HG03066 (cell line): ENCODE results near the gene LEF1.
A peak's percentile ranks its signal among the peaks of the same experiment; 100 is the strongest.

Source experiments
- ATAC-seq: cut with Tn5 transposase; IDR thresholded peaks from one replicate; pipeline ENCODE4 v1.9.1; 2021; ENCODE audit warnings: low read depth; ENCODE audit not compliant: unreplicated experiment

Gene LEF1

DNA sequence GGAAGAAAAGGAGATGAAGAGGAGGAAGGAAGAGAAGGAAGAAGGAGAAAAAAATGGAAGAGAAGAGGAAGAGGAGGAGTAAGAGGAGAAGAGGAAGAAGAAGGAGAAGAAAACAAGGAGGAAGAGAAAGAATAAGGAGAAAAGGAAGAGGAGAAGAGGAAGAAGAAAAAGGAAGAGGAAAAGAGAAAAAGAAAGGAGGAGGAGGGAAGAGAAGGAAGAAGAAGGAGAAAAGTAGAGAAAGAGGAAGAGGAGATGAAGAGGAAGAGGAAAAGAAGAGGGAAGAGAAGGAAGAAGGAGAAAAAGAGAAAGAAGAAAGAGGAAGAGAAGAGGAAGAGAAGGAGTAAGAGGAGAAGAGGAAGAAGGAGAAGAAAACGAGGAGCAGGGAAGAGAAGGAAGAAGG lies 11.8 kb upstream of the LEF1 start:
- no peak for ATAC-seq

DNA sequence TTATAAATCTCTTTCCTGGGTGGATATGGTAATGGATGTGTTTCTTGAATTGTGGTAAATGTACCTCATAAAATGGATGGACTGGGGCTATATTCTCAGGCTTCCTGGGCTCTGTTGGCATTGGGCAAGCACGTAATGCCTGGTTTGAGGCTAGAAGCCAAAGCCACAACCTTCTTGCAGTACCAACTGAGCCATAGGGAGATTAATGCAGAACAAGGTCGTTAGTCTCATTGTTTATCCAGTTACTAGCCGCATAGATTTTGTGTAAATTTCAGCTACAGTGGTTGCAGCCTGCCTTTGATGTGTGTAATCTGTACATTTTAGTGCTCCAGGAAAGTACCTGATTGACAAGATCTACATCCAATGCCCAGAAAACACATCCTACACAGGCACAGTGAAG lies 7.2 kb upstream of the LEF1 start:
- ATAC-seq: no peak

DNA sequence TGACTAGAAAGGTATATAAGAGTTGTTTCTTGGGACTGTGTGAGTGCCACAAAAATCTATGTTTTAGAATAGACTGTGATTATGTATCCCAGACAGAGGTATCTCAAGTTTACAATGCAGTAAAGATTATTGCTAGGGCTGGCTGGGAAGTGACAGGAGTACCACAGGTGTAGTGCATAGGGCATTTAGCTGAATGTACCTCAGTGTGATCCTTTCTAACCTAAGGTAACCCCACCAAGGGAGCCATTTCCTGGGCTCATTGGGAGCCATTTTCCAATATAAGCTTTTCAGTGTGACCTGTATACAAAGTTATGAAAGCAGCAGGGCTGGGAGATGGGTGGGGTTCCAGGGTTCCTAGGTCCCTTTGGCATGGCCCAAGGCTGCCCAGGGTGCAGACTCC lies 6.1 kb upstream of the LEF1 start:
- no peak for ATAC-seq

DNA sequence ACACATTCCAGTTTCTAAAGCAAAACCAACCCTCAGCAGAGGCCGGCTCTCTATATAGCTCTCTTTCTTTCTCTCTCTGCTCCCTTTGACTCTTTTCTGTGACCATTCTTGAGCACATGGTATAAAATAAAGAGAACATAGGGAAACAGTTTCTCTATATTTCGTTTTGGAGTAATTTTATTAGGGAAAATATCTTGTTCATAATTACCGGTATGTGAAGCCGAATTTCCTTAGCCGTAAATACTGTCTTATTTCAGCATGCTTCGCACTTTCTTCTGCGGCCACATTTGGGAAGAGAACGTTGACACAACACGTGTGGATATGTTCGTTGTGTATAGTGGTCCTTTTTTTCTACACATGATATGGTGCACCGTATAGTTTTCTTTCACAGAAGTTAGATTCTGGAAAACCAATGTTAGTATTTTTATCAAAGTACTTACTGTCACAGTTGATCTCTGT lies 4.9 kb upstream of the LEF1 start:
- no peak for ATAC-seq

DNA sequence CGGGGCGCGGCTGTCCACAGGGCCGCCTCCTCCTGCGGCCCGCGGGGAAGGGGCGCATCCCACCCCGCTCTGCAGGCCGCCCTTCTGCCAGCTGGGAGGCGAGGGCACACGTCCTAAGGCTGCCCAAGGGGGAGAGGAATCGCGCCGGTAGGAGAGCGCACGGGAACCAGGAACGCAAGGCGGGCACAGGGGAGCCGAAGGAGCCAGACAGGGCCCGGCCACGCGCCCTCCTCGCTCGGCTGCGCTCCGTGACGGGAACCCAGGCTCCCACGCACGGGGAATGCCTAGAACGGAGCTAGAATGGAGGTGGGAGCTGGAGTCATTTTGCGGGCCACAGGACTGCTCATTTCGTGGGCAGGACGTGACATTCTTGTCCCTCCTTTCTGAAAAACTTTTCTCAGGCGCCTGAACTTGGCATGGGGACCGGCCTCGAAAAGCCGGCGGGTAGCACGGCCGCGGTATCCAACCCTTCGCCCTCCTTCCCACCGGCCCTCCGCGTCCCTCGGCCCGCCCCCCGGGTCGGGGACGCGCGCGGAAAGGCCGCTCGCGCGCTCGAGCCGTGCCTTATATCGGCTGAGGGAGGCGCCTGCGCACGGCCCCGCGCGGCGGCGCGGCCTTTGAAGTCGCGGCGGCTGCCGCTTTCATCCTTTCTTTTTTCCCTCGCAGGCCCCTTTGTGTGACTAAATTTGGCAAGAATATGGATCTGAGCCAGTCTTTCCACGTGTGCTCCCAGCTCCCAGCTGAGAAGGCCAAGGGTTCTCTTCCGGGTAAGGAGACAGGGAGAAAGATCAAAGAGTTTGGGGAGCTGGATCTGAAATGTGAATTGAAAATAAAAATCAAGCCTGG lies 4.2 kb upstream of the LEF1 start:
- peak; percentile 48 for ATAC-seq

DNA sequence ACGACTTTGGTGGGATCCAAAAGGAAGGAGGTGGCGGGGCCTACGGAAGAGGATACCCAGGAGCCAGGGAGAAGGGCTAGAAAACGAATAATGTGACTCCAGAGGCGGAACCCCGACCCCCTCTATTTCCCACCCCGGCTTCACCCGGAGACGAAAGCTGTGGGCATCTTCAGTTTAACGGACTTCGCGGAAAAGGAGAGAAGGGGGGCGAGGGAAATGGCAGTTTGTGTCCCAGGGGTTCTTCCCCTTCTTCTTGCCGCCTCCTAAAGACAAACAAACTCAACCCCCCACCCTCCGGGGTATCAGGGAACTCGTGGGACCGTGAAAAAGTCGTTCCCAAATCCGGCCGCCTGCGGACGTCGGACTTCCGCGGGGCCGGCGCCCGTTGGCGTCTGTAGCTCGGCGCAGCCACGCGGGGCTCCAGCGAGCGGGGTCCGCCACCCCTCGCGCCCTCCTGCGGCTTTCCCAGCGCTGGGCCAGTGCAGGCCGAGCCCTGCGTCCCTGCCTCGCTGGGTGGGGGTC lies 3.6 kb upstream of the LEF1 start:
- ATAC-seq: peak; percentile 18

DNA sequence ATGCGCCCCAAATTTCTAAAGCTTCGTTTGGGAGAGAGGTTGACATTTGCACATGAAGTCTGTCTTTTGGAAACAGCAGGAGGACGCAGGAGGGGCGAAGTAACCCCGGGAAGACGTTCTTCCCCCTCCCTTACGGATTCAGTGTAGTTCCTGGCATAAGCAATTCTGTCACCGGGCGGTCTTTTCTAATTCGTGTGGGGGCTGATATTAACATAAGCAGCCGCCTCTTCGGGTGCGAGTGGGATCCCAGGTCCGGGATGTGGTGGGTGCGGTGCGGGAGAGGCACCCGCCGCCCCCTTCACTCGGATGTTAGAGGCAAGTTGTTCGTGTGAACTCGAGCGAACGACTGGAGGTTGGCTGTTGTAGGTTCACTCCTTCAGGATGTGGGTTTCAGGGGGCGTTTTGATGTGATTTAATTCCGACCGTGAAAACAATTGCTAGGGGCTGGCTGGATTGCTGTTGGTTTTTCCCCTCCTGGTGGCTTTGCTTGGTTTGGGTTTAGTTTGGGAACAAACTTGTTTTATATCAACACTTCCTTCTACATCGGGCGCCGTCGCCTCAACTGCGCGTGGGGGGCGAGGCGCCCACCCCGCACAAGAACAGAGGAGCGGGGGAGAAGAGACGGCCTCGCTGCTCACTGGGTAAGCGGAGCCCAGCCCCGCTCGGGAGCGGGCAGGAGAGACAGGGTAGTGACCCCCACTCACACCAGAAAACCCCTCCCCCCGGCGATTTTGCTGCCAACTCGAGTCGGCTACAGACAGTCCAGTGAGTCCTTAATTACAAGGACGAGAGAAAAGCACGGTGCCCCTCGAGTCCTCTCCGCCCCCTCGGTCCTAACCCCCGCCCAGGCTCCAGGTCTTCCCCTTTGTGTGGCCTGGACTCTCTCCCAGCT lies 2.9 kb upstream of the LEF1 start:
- ATAC-seq: no peak

DNA sequence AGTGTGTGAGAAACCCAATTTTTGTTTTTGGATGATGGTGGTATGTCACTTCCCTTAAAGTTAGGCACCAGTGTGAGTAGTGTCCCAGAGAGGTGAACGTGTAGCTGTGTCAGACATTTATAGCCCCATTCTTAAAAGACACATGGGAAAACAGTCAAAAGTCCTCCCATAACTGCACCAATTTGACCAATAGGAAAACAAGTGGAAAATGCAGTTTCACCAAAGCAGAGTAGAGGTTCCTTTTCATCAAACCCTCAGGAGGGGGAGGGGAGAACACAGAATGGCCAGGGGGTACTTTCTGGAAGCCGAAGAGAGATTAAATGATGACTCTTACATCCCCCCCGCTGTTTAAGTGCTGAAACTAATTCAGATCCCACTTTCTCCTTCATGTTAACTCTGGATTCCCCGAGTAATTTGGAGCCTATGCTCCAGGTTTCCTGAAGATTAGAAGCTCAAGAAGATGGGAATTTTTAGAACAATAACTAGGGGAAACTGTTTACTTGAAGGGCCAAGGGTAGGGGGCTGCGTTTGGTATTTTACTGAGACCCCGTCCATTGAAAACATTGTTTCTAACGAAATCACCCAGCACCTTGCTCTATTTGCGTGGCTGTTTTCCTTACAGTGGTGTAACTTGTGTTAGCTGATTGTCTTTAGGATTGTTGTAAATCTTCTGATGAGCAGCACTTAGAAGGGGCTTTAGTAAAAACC lies 2.1 kb upstream of the LEF1 start:
- ATAC-seq: no peak

DNA sequence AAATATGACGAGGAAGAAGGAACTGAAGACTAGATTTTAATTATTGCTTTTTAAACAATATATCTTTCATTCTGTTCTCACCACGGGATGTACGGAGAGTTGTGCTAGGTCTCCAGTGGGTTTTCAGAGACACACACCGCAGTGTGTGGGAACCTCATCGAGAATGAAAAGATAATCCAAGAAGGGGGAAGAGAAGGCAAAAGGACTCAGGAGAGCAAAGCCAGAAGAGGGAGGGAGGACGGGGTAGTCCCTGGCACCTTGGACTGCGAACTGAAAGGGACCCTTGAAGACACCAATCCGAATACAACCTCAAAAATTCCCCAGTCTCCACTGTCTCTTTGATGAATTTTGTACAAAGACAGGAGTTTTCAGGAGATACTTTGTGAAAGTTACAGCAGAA lies 932 bp upstream of the LEF1 start:
- no peak for ATAC-seq

DNA sequence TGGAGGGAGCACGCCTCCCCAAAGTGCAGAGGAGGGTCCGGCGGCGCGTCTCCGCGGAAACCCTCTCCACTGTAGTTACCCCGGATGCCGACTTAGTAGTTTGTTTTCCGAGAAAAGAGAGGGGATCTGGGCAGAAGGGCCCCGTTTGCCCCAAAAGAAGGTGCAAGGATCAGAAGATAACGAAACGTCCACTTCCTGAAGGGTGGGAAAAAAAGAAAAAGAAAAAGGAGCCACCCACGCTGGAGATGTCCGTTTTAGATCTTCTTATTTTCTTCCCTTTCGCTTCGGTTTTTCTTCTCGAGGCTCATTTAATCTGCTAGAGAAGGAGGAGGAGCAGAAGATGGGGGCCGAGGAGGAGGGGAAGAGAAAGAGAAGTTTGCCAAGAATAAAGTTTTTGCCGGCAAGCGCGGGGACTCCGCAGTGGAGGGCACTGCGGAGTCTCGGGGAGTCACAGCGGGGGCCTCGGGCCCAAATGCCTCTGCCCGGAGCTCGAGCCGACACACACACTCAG lies 517 bp downstream of the LEF1 start:
- ATAC-seq: peak; percentile 10

DNA sequence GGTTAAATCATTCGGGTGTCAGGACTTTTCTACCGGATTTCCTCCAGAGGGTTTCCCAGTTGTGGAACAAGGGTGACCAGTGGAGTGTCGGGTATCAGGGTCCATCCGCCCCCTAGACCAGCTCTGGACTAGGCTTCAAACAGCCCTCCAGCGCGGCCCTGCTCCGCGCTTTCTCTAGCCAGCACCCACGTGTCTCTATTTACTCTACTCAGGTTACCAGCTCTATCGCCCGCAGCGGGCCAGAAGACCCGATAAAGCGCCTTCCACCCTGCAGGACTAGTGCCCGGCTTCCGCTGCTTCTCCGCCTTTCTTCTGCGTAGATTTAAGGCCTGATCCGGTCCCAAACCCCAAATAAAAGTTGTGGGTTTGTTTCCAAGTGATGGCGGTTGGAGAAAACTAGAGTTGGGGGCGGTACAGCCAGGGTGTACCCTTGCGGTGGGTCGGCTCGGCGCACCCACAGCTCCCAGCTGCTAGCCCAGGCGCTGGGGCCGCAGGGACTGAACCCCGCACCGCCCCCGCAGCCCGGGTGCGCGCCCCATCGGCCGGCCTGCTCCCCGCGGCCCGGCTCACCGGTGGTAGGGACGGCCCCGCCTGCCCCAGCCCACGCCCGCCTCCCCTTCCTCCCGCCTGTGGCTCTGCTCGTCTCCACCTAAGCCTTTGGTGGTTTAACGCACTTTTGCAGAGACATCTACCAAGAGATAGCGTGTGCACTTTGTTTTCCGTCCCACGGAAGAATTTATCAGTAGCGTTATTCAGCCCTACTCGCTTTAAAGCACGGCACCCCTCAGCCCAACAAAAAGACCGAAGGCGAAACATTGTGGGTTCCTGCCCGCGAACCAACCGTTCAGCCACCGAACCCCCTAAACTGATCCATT lies 2.1 kb downstream of the LEF1 start:
- ATAC-seq: peak; percentile 22

DNA sequence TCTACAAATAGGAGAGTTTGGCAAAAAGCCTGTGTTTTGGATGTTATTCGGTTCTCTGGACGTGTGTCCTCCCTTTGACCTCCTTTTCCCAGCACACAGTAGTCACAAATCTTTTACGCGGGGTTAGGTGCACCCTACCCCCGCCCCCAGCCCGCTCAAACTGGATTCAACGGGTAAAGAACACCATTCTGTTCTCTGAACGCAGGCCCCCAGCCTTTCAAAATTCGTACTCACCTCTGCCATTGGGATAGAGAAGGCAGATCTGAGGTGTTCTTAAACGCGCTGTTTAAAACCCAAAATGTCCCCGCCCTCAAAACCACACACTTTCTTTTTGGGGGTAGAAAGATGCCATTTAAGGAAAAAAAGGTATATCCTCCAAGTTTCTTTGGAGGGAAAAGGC lies 2.7 kb downstream of the LEF1 start:
- ATAC-seq: no peak

DNA sequence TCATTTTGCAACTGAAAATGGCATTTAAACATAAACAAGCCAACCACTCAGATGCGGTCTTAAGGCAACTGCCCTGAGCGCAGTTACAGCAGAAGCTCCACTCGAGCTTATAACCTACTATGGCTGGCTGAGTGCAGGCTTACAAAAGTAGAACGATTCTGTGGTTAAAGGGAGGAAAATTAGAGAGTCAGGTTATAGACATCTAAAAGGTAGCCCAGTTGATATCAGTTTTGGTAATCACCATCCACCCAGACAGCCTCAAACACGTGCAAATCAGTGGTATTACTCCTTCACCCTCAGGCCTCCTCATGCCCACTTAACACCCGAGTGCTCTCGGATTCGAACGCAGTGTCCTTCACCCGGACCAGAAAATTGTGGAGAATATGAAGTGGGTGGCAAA lies 3.1 kb downstream of the LEF1 start:
- no peak for ATAC-seq

DNA sequence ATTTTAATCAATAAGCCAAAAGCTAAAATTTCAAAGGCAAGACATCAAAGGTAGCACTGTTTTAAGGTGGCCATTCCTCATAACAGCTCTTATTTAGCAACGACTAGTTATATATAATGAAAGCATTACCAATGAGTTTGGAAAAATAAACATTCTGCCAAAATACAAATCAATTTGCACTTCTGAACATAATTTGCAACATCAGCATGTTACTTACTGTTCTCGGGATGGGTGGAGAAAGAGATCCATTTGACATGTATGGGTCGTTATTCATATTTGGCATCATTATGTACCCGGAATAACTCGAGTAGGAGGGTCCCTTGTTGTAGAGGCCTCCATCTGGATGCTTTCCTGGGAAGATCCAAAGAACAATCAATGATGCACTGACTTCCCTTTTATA lies 5.4 kb downstream of the LEF1 start:
- no peak for ATAC-seq

DNA sequence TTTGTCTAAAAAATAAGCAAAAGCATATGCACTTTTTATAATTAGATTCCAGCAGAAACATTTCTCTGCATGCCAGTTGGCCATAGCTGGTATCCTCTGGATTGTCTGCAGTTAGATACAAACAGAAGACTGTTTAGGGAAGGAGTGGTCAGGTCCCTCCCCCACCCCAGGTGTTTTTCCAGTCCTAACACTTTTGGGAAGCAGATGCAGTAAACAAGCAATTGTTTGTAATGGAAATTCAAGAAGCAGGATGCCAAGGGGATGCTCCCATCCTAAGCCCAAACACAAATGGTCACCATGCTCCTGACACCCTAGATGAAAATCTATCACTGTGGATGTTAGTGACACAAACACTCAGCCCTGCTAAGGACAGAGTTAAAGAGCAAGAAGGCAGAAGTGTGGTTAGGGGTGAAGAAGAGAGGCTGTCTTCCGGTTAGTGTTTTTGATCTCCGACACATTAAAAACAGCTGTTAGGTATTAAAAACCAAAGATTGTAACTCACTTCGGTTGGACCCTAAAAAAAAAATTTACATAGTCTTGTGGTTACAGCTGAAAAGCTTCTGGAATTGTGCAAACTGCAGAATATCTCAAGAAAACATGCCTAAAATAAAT lies 7.9 kb downstream of the LEF1 start:
- no peak for ATAC-seq

DNA sequence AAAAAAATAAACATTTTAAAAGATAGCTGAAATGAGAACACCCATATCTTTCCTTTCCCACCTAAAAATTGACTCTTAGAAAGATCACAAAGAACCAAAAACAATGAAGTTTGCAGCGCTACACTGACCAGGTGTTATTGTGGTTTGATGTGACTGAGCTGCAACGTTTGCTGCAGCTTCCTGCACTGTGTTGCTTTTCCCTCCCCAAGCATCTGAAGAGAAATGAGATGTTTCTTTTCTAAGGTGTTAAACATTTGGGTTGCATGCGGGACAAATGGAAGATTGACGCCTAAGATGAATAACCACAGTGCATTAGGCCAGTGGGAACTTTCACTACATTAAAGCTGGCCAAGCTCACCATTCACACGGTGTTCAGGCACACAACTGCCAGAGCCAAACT lies 8.9 kb downstream of the LEF1 start:
- ATAC-seq: no peak

DNA sequence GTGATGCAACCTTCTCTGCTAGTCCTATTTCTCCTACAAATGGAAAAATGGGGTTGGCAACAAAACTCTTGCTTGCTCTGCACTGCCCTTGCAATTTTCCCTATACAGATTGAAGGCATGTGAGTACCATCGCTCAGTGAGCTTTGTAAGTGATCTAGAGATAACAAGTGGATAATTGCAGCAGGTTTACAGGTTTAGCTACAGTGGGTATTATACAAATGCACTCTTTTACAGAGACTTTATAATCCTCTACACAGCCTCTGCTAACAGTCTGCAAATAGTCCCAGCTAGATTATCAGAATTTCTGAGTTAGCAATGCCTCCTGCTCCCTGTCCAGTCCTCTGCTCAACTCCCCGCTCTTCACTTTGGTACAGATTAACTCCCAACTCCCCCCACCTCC lies 11.1 kb downstream of the LEF1 start:
- ATAC-seq: no peak

DNA sequence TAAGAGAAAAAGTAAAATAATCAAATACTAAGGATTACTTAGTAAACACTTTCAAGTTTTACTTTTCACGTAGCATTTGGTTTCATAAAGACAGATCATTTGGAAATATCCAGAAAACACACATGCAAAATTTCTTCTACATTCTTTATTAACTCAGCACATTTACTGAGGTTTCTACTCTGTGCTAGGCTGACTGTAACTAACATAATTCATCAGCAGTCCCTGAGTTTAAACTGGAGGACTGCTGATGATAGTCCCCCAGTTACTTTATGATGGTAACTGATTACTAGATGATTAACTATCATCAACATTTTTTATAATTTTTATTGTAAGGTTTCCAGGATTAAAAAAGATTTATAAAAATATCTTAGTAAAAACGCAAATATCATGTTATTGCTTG lies 12.3 kb downstream of the LEF1 start:
- ATAC-seq: no peak

DNA sequence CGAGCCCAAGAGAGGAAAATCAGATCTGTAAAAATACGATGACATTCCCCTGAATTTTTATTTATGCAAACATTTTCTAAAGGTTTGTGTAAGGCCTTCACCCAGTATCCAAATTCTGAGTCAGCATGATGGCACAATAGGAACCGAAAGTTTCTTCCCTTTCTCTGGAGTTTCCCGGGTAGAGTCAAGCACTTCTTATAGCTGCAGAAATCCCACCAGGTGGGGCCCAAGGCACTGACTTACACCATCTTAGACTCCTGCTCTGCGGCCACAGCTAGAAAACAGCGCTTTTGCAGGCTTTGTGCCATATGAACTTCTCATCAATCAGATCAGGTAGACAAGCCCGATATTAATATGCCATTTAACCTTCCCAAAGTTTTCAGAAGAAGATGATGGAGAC lies 13.4 kb downstream of the LEF1 start:
- no peak for ATAC-seq
